ENCODE results near the gene CHPF.
A peak's percentile ranks its signal among the peaks of the same experiment; 100 is the strongest.

CHPF gene

DNA sequence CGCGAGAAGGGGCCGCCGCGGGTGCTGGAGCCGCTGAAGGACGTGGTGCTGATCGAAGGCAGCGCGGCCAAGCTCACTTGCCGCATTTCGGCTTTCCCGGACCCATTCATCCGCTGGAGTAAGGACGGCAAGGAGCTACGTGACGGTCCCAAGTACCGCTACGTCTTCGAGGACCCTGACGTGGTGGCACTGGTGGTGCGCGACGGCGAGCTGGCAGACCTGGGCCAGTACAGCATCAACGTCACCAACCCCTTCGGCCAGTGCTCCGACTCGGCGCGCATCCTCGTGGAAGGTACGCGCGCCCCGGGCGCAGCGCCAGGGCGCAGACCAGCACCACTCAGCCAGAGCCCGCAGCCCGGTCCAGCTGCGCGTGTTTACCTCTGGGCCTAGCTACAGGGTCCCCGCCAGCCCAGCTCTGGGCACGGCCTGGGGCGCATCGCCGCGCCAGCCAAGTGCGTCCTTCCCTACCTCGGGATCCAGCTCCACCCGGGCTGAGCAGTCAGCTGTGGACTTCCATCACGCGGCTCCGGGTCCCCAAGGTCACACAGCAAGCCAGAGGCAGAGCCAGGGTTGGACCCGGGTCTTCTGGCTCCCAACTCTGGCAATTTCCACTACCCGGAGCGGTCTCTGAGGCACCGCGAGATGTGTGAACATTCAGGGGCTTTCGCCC, 46.6 kb downstream of the CHPF start:
- no peak for DNase-seq (ENCODE audit: low spot score)

GRCh38 chr2:219496247-219496824, 47.3 kb downstream of the CHPF start:
- no peak for DNase-seq (ENCODE audit: low spot score)

- peak; percentile 80 for DNase-seq (ENCODE audit: low spot score)
These were observed 48.0 kb downstream of the CHPF start for GRCh38 chr2:219495531-219496122.

DNA sequence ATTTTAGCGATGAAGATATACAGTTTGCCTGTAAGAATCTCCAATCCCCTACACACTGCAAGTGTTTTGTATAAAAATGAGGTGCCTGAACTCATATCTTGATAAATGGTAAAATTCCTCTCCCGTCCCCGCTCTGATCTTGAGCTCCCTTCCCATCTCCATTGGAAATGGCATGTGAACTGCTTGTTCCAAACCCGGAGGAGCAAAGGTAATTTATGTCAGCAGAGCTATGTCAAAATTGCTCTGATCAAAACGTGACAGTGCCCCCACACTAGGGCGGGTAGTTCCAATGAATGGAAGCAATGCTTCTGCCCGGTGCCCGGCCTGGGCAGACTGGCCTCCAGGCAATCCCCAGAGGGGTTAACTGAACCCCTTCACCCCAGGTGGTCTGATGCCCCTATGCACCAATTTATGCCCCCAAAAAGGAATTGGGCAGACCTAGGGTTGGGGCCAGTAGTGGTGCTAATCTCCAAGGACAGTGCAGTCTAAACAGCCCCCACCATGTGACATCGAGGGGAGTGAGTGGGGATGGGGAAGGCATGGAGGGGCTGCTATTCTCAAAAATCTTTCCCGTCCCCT, 48.6 kb downstream of the CHPF start:
- no peak for DNase-seq (ENCODE audit: low spot score)

DNA sequence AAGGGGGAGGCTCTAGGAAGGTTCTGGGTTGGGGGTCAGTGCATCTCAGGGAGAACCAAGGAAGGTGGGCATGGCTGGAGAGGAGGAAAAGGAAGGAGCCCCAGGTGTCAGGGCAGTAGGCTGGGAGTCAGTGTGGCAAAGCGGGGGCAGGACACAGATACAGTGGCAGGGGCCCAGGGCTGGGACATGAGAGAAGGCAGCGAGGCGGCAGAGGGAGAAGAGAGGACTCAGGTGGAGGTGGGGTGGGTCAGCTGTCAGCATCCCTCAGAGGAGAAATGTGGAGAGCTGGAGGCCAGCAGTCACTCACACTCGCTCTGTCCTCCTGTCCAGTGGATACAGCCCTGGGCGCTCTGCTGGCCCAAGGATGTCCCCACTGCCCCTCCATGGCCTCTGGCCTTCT, 50.5 kb downstream of the CHPF start:
- DNase-seq (ENCODE audit: low spot score), result no peak

DNA sequence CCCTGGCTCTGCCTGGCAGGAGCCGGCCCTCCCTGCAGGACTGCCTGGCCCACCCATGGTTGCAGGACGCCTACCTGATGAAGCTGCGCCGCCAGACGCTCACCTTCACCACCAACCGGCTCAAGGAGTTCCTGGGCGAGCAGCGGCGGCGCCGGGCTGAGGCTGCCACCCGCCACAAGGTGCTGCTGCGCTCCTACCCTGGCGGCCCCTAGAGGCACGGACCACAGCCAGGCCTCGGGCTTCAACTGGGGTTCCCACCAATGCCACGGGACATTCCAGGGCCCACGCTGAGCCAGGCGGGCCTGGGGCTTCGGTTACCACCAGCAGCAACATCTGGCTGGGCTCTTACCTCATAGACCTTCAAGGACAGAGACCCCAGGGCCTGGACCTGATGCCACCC, 51.0 kb downstream of the CHPF start:
- no peak for DNase-seq (ENCODE audit: low spot score)

- DNase-seq (ENCODE audit: low spot score), result no peak
These were observed 52.2 kb downstream of the CHPF start for GRCh38 chr2:219491278-219491963.

DNA sequence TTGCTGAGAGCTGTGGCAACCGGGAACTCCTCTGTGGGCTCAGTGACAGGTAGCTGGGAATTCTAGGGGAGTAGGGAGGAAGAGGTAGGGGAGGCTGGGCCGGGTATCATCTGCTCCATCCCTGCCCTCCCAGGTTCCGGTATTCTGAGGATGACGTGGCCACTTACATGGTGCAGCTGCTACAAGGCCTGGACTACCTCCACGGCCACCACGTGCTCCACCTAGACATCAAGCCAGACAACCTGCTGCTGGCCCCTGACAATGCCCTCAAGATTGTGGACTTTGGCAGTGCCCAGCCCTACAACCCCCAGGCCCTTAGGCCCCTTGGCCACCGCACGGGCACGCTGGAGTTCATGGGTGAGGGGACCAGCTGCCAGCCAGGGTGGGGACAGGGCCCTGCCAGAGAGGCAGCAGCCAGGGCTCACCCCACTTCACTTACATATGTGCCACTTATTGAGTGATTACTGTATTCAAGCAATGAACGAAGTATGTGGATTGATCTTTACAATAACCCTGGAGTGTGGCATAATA, 52.9 kb downstream of the CHPF start:
- DNase-seq (ENCODE audit: low spot score), result no peak

- DNase-seq (ENCODE audit: low spot score), result no peak
These were observed 53.4 kb downstream of the CHPF start for GRCh38 chr2:219490186-219490585.

GRCh38 chr2:219489315-219489714, 54.3 kb downstream of the CHPF start:
- DNase-seq (ENCODE audit: low spot score), result no peak
